Left kidney (tissue), 2 donors: ENCODE data around the gene NEU2. TPM values are rescaled to one million over a fixed set of nuclear protein-coding genes. Genes with fewer than 3 reads are reported as not detected.

ENCODE experiments used
- DNase-seq: peaks from one replicate; pipeline ENCODE4 v3.0.0-alpha.2; 2013
- polyA plus RNA-seq: library from polyadenylated mRNA; unstranded; fragments of 120-200 nt; gene quantifications from one replicate; pipeline ENCODE4 v1.2.1, GENCODE V29; 2013; ENCODE audit not compliant: insufficient read length

The NEU2 gene
- polyA plus RNA-seq, 1 donor = not detected

- no peak for DNase-seq
These were observed 47.0 kb downstream of the NEU2 start for GRCh38 chr2:233079473-233079877.

GRCh38 chr2:233079953-233080835 lies 47.7 kb downstream of the NEU2 start:
- DNase-seq = no peak

- DNase-seq = no peak
These were observed 48.4 kb downstream of the NEU2 start for GRCh38 chr2:233080836-233081229.

DNA sequence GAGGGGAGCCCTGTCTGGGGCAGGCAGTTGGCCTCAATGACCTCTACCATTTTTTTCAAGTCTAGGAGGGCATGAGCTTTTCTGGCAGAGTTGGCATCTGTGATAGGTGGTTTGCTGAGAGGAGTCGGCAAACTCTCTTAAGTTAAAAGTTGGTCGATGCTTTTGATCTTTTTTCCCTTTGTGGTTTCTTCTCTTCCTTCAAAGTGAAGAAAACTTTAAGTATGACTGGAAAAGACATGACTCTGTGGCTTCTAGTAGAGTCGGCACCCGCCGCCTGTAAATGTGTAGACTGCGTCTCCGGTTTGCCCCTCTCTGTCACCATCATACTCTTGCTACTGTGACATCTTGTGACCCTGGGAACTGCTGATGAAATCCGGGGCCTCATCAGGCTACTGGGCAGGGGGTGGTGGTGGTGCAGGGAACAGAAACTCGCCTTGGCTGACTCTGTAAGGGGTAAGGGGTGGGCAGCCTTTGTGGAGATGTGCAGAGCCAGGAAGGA lies 48.8 kb downstream of the NEU2 start:
- DNase-seq = no peak

GRCh38 chr2:233081731-233082221 lies 49.3 kb downstream of the NEU2 start:
- no peak for DNase-seq

DNA sequence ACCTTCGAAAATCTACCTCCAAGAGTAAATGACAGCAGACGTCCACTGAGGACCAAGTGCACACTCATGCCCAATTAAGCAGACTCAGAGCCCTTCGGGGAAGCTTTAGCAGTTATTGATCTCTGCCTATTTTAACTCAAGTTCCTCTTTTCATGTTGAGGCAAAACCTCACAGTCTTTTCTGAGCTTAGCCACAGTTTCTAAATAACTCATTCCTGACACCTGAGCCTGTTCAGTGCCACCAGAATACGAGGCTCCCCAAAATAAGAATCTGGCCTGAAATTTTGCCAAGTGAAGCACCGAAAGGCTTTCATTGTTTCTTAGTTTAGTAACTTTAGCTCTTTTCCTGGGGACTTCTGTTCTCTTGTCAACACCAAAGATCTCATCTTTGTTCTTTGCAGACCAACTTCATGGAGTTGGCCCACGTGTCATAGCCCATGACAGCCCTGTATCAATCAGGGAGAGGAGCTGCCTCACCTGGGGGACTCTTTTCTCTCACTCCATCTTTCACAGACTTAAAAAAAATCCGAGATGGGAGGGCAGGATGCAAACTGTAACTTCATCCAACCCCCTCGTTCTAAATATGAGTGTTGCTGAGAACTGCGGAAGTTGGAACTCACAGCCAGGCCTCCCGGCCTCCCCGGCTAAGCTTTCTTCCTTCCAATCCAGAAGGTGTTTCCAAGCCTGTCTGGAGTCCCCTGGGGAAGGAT lies 49.9 kb downstream of the NEU2 start:
- DNase-seq = no peak

DNA sequence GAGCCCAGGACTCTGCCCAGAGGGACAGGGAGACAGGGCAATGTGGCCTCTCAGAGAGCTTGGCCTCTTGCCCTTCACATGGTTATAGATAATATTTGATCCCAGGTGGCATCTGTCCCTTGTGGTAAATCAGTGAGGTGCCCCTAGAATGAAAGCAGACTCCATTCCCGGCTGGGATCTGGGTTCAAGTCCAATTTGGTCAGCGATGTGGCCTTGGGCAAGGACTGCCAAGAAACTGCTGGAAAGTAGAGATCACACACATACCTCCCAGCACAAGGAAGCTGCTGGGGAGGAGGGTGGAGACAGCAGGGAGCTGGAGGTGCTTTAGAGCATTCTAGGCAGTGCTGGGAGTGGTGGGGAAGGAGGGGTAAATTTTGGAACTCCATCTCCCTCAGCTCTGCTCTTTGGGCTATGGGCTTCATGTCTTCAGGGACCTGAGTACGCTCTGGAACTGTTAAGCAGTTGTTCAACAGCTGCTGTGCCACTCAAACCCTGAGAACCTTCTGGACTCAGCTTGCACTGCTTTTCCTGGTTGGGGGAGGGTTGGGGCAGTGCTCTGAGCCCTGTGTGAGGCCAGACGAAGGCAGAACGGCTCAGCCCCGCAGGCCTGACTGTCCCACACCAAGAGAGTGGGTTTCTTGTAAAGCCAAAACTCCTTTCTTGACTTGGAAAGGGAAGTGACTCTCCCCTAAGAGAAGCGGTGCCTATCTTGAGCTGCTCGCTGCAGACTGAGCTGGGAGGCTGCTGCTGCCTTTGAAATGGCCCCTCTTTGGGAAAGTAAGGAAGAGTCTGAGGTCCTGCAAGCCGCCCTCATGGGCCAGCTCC lies 50.7 kb downstream of the NEU2 start:
- no peak for DNase-seq

DNA sequence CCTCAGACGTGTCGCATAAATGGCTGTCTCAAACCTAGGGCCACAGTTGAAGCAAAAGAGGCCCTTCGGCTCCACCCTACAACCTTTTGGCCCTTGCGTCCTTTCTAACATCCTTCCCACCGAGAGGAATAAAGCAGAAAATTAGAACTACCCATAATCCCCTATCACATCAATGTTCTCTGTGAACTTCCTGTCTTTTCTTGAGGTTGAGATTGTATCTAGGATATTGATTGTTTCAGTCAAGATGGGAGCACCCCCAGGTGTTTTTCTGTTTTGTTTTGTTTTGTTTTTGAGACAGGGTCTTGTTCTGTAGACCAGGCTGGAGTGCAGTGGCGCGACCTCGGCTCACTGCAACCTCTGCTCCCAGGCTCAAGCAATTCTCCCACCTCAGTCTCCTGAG lies 51.3 kb downstream of the NEU2 start:
- no peak for DNase-seq

GRCh38 chr2:233084488-233084887 lies 52.0 kb downstream of the NEU2 start:
- peak; percentile 19 for DNase-seq

Other genes starting within 250 kb of the NEU2 start
- gene SNORC, start 162.4 kb upstream of the NEU2 start, polyA plus RNA-seq = 1.6 TPM
- 1.7 TPM for gene NGEF, start 19.4 kb upstream of the NEU2 start, polyA plus RNA-seq
- 6.6 TPM for gene INPP5D, start 27.7 kb downstream of the NEU2 start, polyA plus RNA-seq
- gene ATG16L1, start 219.0 kb downstream of the NEU2 start, polyA plus RNA-seq = 25.2 TPM